ENCODE data around the gene TOMM20L.
A peak's percentile ranks its signal among the peaks of the same experiment; 100 is the strongest.

TOMM20L gene

GRCh38 chr14:58427281-58428117, 31.8 kb downstream of the TOMM20L start, which contains the start of the genes KIAA0586 and TIMM9:
TSS of gene KIAA0586 (plus strand) at chr14:58427719. CDS start at chr14:58428265, 546 bp downstream.
TSS of gene TIMM9 (minus strand) at chr14:58427531. CDS start at chr14:58411945, 15,586 bp downstream.
- peaks cover 41% of the 10 kb centered on the region for H3K36me3 ChIP-seq (ENCODE audit: insufficient read depth, low read length)
- H3K4me2 ChIP-seq (ENCODE audit: insufficient read depth, low read length): peak within 1 kb of the TSS; percentile 85
- no peaks in the 10 kb centered on the region for H3K9me3 ChIP-seq (ENCODE audit: insufficient read depth, low read length, severe bottlenecking)
- DNase-seq (peak; percentile 97), ATAC-seq (ENCODE audit: insufficient read depth, low read depth) (peak; percentile 91)
- 0 out of 2 replicates have a peak, but pooled peaks cover 6% of the 10 kb centered on the region for H4K20me1 ChIP-seq (ENCODE audit: insufficient read depth, low read length)
- H3K9ac ChIP-seq (ENCODE audit: low read depth, low read length): peak within 1 kb of the TSS; percentile 86
- H3K4me3 ChIP-seq (ENCODE audit: low read depth in 1 of 2, low read length in 2 of 2): peak within 1 kb of the TSS; percentile 78 to 93
- H3K27me3 ChIP-seq (ENCODE audit: insufficient read depth, low read length, poor library complexity): no peaks in the 10 kb centered on the region
- H3K4me1 ChIP-seq (ENCODE audit: insufficient read depth, low read length): peaks cover 42% of the 10 kb centered on the region
- H3K27ac ChIP-seq (ENCODE audit: low read length): peak within 1 kb of the TSS; percentile 98
- TF ChIP-seq CTCF (IDR thresholded peaks at IDR 0.05; ENCODE audit: borderline replicate concordance, extremely low read depth, low read length, poor library complexity, severe bottlenecking) (no peak), EZH2 (IDR thresholded peaks at IDR 0.05; ENCODE audit: borderline replicate concordance, low read depth, low read length, severe bottlenecking) (no peak)
- peaks cover 76% of the 10 kb centered on the region for H3K79me2 ChIP-seq (ENCODE audit: insufficient read depth, low read length)
- peak within 1 kb of the TSS; percentile 98 for H2AFZ ChIP-seq (ENCODE audit: low read depth, low read length)

DNA sequence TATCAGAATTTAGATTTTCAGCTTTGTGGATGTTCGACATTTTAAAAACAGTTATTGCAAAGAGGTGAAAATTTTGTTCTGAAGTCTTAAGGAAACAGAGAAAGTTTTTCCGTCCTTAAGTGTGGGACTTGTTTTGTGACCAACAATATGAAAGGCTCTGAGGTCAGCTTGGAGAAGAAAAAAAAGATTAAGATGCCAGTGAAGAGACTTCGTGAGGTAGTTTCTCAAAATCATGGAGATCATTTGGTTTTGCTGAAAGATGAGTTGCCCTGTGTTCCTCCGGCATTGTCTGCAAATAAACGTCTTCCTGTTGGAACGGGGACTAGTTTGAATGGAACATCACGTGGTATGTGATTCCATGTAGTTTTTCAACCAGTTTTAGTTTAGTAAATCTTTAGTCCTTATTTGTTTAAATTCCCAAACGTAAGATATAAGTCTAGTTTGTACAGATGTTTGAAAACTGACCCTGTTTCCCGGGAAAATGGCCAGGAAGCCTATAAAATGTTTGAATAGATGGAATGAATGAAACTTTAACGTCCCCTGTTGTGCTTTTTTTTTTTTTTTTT, 32.5 kb downstream of the TOMM20L start:
- DNase-seq (peak; percentile 31), ATAC-seq (ENCODE audit: insufficient read depth, low read depth) (peak; percentile 41; the same call in 2 of the 3 replicates)
- peak overlapping the region; percentile 75 for H2AFZ ChIP-seq (ENCODE audit: low read depth, low read length)
- TF ChIP-seq EZH2 (IDR thresholded peaks at IDR 0.05; ENCODE audit: borderline replicate concordance, low read depth, low read length, severe bottlenecking) (no peak), CTCF (IDR thresholded peaks at IDR 0.05; ENCODE audit: borderline replicate concordance, extremely low read depth, low read length, poor library complexity, severe bottlenecking) (no peak)
- H3K36me3 ChIP-seq (ENCODE audit: insufficient read depth, low read length): peaks cover 41% of the 10 kb centered on the region
- H3K9ac ChIP-seq (ENCODE audit: low read depth, low read length): peak overlapping the region; percentile 86
- no peaks in the 10 kb centered on the region for H3K9me3 ChIP-seq (ENCODE audit: insufficient read depth, low read length, severe bottlenecking)
- H3K79me2 ChIP-seq (ENCODE audit: insufficient read depth, low read length): peaks cover 72% of the 10 kb centered on the region
- peaks cover 42% of the 10 kb centered on the region for H3K4me1 ChIP-seq (ENCODE audit: insufficient read depth, low read length)
- H3K4me3 ChIP-seq (ENCODE audit: low read depth in 1 of 2, low read length in 2 of 2): peak overlapping the region; percentile 78 to 93; a peak in 3 of 4 replicates
- H3K27me3 ChIP-seq (ENCODE audit: insufficient read depth, low read length, poor library complexity): no peaks in the 10 kb centered on the region
- H3K4me2 ChIP-seq (ENCODE audit: insufficient read depth, low read length): peak overlapping the region; percentile 85
- H3K27ac ChIP-seq (ENCODE audit: low read length): peak overlapping the region; percentile 98
- H4K20me1 ChIP-seq (ENCODE audit: insufficient read depth, low read length): 0 out of 2 replicates have a peak, but pooled peaks cover 6% of the 10 kb centered on the region

DNA sequence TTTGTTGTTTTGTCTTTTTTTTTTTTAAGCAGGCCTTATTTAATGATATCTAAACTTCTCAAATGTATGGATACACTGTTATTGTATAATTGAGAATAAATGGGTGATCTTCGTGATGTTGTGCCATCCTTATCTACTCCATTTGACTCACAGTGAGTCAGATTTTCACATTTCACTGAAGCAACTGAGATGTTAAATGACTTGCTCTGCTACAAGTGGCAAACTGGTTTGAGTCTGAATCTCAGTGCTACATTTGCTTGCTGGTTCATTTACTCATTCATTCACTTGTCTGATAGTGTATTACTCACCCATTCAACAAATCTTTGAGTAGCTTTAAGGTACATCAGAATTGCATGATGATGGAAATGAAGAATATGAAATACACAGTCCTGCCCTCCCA, 34.4 kb downstream of the TOMM20L start:
- no peak overlapping the region for H3K27ac ChIP-seq (ENCODE audit: low read length)
- no peak overlapping the region for H2AFZ ChIP-seq (ENCODE audit: low read depth, low read length)
- TF ChIP-seq EZH2 (IDR thresholded peaks at IDR 0.05; ENCODE audit: borderline replicate concordance, low read depth, low read length, severe bottlenecking): no peak
- no peak for TF ChIP-seq CTCF (IDR thresholded peaks at IDR 0.05; ENCODE audit: borderline replicate concordance, extremely low read depth, low read length, poor library complexity, severe bottlenecking)
- H3K9ac ChIP-seq (ENCODE audit: low read depth, low read length): no peak overlapping the region
- ATAC-seq (ENCODE audit: insufficient read depth, low read depth): no peak
- H3K4me2 ChIP-seq (ENCODE audit: insufficient read depth, low read length): peak overlapping the region; percentile 85; the same call in 1 of the 2 replicates
- no peaks in the 10 kb centered on the region for H4K20me1 ChIP-seq (ENCODE audit: insufficient read depth, low read length)
- H3K9me3 ChIP-seq (ENCODE audit: insufficient read depth, low read length, severe bottlenecking): no peaks in the 10 kb centered on the region
- peaks cover 42% of the 10 kb centered on the region for H3K36me3 ChIP-seq (ENCODE audit: insufficient read depth, low read length)
- H3K4me3 ChIP-seq (ENCODE audit: low read depth in 1 of 2, low read length in 2 of 2): no peak overlapping the region; a peak in 1 of 4 replicates
- DNase-seq: no peak
- peaks cover 33% of the 10 kb centered on the region for H3K4me1 ChIP-seq (ENCODE audit: insufficient read depth, low read length)
- H3K27me3 ChIP-seq (ENCODE audit: insufficient read depth, low read length, poor library complexity): no peaks in the 10 kb centered on the region
- H3K79me2 ChIP-seq (ENCODE audit: insufficient read depth, low read length): peaks cover 54% of the 10 kb centered on the region
